GM13977 (cell line): ENCODE data around the gene AGXT.

Source experiments
- DNase-seq: peaks from one replicate; pipeline ENCODE4 v3.0.0; 2012; ENCODE audit warnings: low spot score
- in situ Hi-C: fragments of 300-500 bp; cut with MboI; formaldehyde crosslinking; loops from one replicate; pipeline ENCODE4 v1.12.0; 2022; ENCODE audit warnings: low sequenced_read_pairs, low pct_unique_long_range_greater_than_20kb, mixed read lengths, inconsistent platforms; ENCODE audit not compliant: unreplicated experiment
- TF ChIP-seq, protein P1 (sequence below): IDR thresholded peaks from 2 replicates; pipeline ENCODE4 v1.5.1; 2012; ENCODE audit warnings: mild to moderate bottlenecking, control low read depth; ENCODE audit not compliant: insufficient read depth; ENCODE audit errors: extremely low read depth, missing control alignments

AGXT gene

DNA sequence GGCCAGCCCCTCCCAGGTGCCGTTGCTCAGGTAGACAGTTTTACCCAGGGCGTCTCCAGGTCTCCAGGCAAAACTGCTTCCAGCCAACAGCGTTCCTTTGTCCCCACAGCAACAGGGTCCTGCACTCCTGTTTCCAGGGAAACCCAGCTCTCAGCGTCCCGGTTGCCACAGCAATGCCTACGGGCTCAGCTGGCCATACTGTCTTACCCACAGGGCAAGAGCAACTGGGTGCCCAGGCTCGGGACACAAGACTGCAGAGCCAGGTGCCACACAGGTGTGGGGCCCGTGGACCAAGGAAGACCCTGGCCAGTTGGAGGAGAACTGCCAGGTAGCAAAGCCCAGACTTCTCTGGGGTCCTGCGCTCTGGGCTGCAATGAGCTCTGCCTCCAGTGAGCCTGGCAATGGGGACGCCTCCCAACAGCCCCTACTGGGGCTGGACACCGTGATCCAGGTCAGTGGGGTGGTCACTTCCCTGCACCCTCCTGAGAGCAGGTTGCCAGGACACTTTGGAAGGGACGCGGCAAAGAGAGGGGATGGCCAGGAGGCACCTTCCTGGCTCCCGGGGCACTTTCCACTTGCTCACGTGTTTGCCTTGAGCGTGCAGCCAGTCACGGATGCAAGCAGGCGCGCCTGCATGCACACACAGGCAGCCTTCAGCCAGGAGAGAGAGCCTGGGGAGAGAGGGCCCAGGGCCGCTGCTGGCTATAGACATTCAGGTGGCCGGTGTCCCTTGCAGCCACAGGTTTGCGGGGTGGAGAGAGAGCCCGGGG lies 37.7 kb downstream of the AGXT start, which contains the start of gene CROCC2:
CROCC2 (plus strand) TSS at position 196 of the 770 bp plus-strand sequence; CDS start at position 374, 178 bp downstream.
- in situ Hi-C loops: no loop called here
- TF ChIP-seq, protein P1, sequence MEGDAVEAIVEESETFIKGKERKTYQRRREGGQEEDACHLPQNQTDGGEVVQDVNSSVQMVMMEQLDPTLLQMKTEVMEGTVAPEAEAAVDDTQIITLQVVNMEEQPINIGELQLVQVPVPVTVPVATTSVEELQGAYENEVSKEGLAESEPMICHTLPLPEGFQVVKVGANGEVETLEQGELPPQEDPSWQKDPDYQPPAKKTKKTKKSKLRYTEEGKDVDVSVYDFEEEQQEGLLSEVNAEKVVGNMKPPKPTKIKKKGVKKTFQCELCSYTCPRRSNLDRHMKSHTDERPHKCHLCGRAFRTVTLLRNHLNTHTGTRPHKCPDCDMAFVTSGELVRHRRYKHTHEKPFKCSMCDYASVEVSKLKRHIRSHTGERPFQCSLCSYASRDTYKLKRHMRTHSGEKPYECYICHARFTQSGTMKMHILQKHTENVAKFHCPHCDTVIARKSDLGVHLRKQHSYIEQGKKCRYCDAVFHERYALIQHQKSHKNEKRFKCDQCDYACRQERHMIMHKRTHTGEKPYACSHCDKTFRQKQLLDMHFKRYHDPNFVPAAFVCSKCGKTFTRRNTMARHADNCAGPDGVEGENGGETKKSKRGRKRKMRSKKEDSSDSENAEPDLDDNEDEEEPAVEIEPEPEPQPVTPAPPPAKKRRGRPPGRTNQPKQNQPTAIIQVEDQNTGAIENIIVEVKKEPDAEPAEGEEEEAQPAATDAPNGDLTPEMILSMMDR: no peak
- no peak for DNase-seq

DNA sequence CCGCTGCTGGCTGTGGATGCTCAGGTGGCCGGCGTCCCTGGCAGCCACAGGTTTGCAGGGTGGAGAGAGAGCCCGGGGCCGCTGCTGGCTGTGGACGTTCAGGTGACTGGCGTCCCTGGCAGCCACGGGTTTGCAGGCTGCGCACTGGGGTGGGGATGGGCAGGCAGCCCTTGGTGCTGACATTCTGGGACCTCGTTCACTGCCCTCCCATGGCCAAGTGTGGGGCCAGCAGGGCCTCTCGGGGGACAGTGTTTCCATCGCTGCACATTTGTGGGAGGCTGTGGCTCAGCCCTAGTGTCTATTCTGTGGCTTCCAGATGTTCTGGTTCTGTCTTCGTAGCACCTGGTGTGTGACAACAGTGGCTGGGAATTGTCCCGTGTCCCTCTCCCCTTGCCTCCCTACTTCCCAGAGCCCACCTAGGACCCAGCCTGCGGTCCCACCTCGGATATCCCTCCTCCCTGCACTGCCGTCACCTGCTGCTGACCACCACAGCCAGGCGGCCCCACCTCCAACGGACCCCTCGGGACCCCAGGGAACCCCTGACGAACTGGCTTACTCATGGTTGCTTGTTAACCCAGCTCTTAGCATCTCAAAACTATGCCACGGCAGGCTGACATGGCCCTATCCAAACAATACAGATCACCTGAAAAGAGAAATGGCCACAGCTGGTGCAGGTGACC lies 38.4 kb downstream of the AGXT start:
- in situ Hi-C loops: no loop called here
- DNase-seq: no peak
- TF ChIP-seq, protein P1: no peak

DNA sequence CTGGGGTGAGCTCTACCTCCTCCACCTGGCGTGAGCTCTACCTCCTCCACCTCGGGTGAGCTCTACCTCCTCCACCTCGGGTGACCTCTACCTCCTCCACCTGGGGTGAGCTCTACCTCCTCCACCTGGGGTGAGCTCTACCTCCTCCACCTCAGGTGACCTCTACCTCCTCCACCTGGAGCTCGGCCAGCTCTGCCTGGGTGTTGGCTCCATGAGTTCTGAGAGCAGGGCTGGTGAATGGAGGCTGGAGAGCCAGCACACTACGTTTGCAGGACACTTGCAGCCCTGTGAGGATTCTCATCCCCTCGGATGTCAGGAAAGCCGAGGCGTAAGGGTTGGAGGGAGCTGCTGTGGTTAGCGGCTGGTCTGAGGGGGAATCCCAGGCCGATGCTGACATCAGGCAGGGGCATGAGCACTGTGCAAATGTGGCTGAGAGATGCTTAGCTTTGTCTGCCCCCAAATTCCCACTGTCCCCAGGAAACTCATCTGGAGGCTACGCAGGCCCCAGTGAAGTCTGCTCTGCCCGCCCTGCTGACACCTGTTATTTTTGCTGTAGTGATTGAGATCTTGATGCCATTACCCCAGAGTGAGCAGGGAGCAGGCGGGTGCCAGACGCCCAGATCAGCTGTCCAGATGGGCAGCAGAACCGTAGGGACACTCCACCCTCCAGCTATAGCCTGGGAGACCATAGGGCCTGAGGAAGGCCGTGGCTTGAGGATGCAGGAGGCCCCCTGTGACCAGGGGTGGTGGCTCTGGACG lies 40.8 kb downstream of the AGXT start:
- no peak for DNase-seq
- in situ Hi-C loops: no loop called here
- TF ChIP-seq, protein P1: no peak

DNA sequence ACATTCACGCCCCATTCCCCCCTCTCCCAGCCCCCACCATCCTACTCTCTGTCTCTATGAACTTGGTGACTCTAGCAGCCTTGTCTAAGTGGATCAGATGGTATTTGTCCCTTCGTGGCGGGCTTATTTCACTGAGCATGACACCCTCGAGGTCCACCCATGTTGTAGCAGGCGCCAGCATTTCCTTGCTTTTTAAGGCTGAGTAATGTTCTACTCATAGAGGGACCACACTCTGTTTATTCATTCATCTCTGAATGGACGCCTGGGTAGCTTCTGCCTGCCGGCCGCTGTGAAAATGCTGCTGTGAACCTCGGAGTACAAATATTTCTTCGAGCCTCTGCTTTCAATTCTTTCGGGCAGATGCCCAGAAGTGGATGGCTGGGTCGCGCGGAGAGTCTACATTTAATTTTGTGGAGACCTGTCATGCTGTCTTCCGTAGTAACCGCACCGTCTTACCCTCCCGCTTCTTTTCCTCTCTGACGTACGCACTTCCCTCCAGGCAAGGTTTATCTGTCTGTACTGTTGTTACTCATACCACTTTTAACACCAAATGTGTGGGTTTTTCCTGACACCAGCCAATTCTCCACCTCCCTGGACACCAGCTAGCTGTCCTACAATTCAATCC lies 43.1 kb downstream of the AGXT start:
- DNase-seq: no peak
- TF ChIP-seq, protein P1: no peak
- in situ Hi-C loops: no loop called here

DNA sequence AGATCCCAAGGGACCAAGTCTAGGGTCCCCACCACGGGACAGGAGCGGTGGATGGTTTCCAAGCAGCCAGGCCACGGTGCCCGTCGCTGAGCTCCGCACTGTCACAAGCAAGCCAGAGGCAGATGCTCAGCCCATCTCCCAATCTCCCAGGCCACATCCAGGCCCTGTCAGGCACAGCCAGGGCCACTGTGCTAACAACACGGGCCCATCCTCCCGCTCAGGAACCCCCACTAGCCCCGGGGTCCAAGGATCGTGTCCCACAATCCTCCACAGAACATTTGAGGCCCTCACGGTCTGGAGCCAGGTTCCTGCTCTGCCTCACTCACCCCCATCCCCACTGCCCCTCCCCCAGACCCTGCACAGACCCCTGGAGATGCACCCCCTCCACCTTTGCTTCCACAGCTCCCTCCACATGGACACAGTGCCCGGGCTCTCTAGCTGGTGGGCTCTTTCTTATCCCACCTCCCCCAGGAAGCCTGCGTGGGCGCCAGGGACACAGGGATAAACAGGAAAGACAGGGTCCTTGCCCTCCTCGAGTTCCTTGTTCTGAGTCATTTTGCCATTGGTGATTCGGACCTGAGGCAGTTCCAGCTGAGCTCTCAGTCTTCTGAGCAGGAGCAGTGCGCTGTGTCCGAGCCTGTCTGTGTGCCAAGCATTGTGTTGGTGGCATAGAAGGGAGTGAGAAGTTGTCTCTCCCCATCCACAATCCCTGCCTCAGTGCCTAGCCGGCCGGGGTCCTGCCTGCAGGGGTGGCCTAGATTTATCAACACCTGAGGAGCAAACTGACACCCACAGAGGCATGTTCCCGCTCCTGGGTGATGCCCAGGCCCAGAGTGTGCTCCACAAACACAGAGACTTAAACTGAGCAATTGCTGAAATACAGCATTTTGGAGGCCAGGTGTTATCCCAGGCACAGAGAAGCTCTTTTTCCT lies 44.5 kb downstream of the AGXT start:
- in situ Hi-C loops: no loop called here
- no peak for DNase-seq
- TF ChIP-seq, protein P1: no peak
